ENCODE data around the gene GATA1. TPM values are rescaled to one million over a fixed set of nuclear protein-coding genes. Genes with fewer than 3 reads are reported as not detected.

GATA1 gene
- polyA plus RNA-seq, 2 of the 4 experiments (the other 2 are of a cell fraction) = not detected

GRCh38 chrX:48815266-48815665 is 28.9 kb downstream of the GATA1 start:
- no peak for TF ChIP-seq HEYL (CRISPR knock-in tag; IDR thresholded peaks at IDR 0.05)
- TF ChIP-seq FOSB (CRISPR knock-in tag; IDR thresholded peaks at IDR 0.05) = no peak
- H3K27ac ChIP-seq = no peak overlapping the region
- ATAC-seq = no peak
- CTCF ChIA-PET = no interaction called here
- POLR2A ChIA-PET = no interaction called here
- H3K4me3 ChIP-seq = no peak overlapping the region
- no peak overlapping the region for H3K4me2 ChIP-seq
- no peak for FAIRE-seq
- H3K9me3 ChIP-seq = no peaks in the 10 kb centered on the region
- H3K4me1 ChIP-seq = no peaks in the 10 kb centered on the region
- no peak for DNase-seq (ENCODE audit: low read depth in 1 of 2, low spot score in 1 of 2)
- WGBS (ENCODE audit: missing lambda C conversion rate) = 90% methylated on average over 8 of the region's 8 CpGs

DNA sequence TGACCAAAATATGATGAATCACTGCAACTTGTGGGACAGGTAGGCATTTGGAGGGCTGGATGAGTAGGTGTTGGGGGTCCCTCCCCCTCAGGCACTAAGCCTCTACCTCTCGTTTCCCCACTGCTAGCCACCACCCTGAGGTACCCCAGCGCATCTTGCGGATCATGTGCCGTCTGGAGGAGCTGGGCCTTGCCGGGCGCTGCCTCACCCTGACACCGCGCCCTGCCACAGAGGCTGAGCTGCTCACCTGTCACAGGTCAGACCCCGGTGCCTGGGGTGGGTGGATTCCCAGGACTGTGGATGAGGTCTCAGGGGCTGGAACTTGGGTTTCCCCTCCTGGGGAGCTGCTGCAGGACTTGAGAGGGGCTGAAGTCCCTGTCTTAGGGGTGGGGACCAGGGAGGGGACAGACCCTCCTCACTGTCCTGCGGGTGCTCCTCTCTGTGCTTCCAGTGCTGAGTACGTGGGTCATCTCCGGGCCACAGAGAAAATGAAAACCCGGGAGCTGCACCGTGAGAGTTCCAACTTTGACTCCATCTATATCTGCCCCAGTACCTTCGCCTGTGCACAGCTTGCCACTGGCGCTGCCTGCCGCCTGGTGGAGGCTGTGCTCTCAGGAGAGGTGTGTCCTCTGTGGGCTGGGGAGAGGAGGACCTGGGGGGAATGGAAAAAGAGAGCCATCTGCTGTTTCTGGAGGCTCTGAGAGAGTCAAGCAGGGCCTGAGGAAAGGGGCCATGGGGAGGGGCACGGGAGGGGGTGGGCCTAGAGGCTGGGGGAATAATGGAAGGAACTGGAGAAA is 29.8 kb downstream of the GATA1 start:
- ATAC-seq (peak in 1 of 2 experiments; percentile 38; a peak in 2 of 6 replicates), DNase-seq (ENCODE audit: low read depth in 1 of 2, low spot score in 1 of 2) (no peak), FAIRE-seq (no peak)
- Histone ChIP-seq H3K9me3 (no peaks in the 10 kb centered on the region), H3K4me1 (no peaks in the 10 kb centered on the region), H3K27ac (no peak overlapping the region), H3K4me3 (no peak overlapping the region), H3K4me2 (no peak overlapping the region)
- TF ChIP-seq, protein P1, sequence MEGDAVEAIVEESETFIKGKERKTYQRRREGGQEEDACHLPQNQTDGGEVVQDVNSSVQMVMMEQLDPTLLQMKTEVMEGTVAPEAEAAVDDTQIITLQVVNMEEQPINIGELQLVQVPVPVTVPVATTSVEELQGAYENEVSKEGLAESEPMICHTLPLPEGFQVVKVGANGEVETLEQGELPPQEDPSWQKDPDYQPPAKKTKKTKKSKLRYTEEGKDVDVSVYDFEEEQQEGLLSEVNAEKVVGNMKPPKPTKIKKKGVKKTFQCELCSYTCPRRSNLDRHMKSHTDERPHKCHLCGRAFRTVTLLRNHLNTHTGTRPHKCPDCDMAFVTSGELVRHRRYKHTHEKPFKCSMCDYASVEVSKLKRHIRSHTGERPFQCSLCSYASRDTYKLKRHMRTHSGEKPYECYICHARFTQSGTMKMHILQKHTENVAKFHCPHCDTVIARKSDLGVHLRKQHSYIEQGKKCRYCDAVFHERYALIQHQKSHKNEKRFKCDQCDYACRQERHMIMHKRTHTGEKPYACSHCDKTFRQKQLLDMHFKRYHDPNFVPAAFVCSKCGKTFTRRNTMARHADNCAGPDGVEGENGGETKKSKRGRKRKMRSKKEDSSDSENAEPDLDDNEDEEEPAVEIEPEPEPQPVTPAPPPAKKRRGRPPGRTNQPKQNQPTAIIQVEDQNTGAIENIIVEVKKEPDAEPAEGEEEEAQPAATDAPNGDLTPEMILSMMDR (IDR thresholded peaks at IDR 0.05) = no peak
- TF ChIP-seq ZFP36 (IDR thresholded peaks at IDR 0.05; ENCODE audit: borderline replicate concordance, partially characterized antibody) (no peak), MAZ (IDR thresholded peaks at IDR 0.05; ENCODE audit: borderline replicate concordance, low read depth, low read length) (no peak), CBX8 (IDR thresholded peaks at IDR 0.05) (no peak), RNF2 (IDR thresholded peaks at IDR 0.05; ENCODE audit: borderline replicate concordance, low read depth) (no peak), SREBF2 (IDR thresholded peaks at IDR 0.05) (no peak), ESRRA (IDR thresholded peaks at IDR 0.05; ENCODE audit: borderline replicate concordance, low read length) (no peak), TFCP2L1 (CRISPR knock-in tag; IDR thresholded peaks at IDR 0.05) (no peak), ELK1 (IDR thresholded peaks at IDR 0.05; ENCODE audit: low read depth, low read length) (no peak), CEBPB (IDR thresholded peaks at IDR 0.05) (no peak), JUNB (IDR thresholded peaks at IDR 0.05) (no peak), RARB (CRISPR knock-in tag; IDR thresholded peaks at IDR 0.05) (no peak), CBX2 (IDR thresholded peaks at IDR 0.05; ENCODE audit: borderline replicate concordance, low read depth) (no peak), HDAC2 (IDR thresholded peaks at IDR 0.05) (no peak), MAFK (IDR thresholded peaks at IDR 0.05; ENCODE audit: partially characterized antibody) (no peak), SMC3 (IDR thresholded peaks at IDR 0.05) (no peak), EP300 (IDR thresholded peaks at IDR 0.05) (no peak), ZC3H11A (IDR thresholded peaks at IDR 0.05) (no peak), MYC (IDR thresholded peaks at IDR 0.05; ENCODE audit: borderline replicate concordance, low read length) (no peak)
- TF ChIP-seq, protein P2, sequence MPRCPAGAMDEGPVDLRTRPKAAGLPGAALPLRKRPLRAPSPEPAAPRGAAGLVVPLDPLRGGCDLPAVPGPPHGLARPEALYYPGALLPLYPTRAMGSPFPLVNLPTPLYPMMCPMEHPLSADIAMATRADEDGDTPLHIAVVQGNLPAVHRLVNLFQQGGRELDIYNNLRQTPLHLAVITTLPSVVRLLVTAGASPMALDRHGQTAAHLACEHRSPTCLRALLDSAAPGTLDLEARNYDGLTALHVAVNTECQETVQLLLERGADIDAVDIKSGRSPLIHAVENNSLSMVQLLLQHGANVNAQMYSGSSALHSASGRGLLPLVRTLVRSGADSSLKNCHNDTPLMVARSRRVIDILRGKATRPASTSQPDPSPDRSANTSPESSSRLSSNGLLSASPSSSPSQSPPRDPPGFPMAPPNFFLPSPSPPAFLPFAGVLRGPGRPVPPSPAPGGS (IDR thresholded peaks at IDR 0.05) = no peak
- POLR2A ChIA-PET = no interaction called here
- WGBS (ENCODE audit: missing lambda C conversion rate) = 91% methylated on average over 9 of the region's 18 CpGs
- CTCF ChIA-PET = interaction anchor here (1.0 kb wide), 1 partner anchor 81 kb away, joined by 3 read pairs; no protein-coding TSS in a partner anchor
